ENCODE results near the gene SIX6. TPM values are rescaled to one million over a fixed set of nuclear protein-coding genes. Genes with fewer than 3 reads are reported as not detected.

SIX6 gene
- polyA plus RNA-seq, 4 donors = not detected

GRCh38 chr14:60510254-60510950, 1.5 kb downstream of the SIX6 start:
- WGBS, 3 donors = 5 to 14% (median 12%) methylated on average over 35 of the region's 35 CpGs
- H3K4me3 ChIP-seq (ENCODE audit: low read depth in 1 of 3, low read length in 3 of 3) = no peak overlapping the region
- H3K27me3 ChIP-seq (ENCODE audit: control insufficient read depth in 3 of 3, insufficient read depth in 3 of 3, low read length in 3 of 3) = peaks cover 14 to 97% (median 75%) of the 10 kb centered on the region in 3 donors
- H3K4me1 ChIP-seq (ENCODE audit: control insufficient read depth in 3 of 3, insufficient read depth in 2 of 3, low read depth in 1 of 3, low read length in 2 of 3) = peaks cover 0 to 5% (median 0%) of the 10 kb centered on the region in 3 donors
- FAIRE-seq = no peak
- H3K9me3 ChIP-seq (ENCODE audit: control insufficient read depth in 2 of 2, insufficient read depth in 1 of 2, low read depth in 1 of 2, low read length in 1 of 2) = no peaks in the 10 kb centered on the region
- no peaks in the 10 kb centered on the region for H3K36me3 ChIP-seq (ENCODE audit: control insufficient read depth in 3 of 3, insufficient read depth in 2 of 3, low read depth in 1 of 3, low read length in 3 of 3)
- DNase-seq = no peak
- H3K27ac ChIP-seq (ENCODE audit: low read depth in 1 of 3, low read length in 2 of 3) = no peak overlapping the region

- Histone ChIP-seq H3K9me3 (ENCODE audit: control insufficient read depth in 2 of 2, insufficient read depth in 1 of 2, low read depth in 1 of 2, low read length in 1 of 2) (peaks cover 0 to 2% of the 10 kb centered on the region in 2 donors), H3K4me3 (ENCODE audit: low read depth in 1 of 3, low read length in 3 of 3) (no peak overlapping the region), H3K27me3 (ENCODE audit: control insufficient read depth in 3 of 3, insufficient read depth in 3 of 3, low read length in 3 of 3) (peaks cover 14 to 96% (median 77%) of the 10 kb centered on the region in 3 donors), H3K4me1 (ENCODE audit: control insufficient read depth in 3 of 3, insufficient read depth in 2 of 3, low read depth in 1 of 3, low read length in 2 of 3) (peaks cover 0 to 7% (median 0%) of the 10 kb centered on the region in 3 donors), H3K27ac (ENCODE audit: low read depth in 1 of 3, low read length in 2 of 3) (no peak overlapping the region), H3K36me3 (ENCODE audit: control insufficient read depth in 3 of 3, insufficient read depth in 2 of 3, low read depth in 1 of 3, low read length in 3 of 3) (no peaks in the 10 kb centered on the region)
- 4 to 11% (median 10%) methylated on average over 44 to 49 of the region's 49 CpGs for WGBS, 3 donors
- no peak for DNase-seq
- no peak for FAIRE-seq
Observed at GRCh38 chr14:60510951-60511599, 2.1 kb downstream of the SIX6 start.

- DNase-seq (no peak), FAIRE-seq (no peak)
- H3K4me1 ChIP-seq (ENCODE audit: control insufficient read depth in 3 of 3, insufficient read depth in 2 of 3, low read depth in 1 of 3, low read length in 2 of 3) = peaks cover 0 to 7% (median 0%) of the 10 kb centered on the region in 3 donors
- H3K4me3 ChIP-seq (ENCODE audit: low read depth in 1 of 3, low read length in 3 of 3) = no peak overlapping the region
- H3K9me3 ChIP-seq (ENCODE audit: control insufficient read depth in 2 of 2, insufficient read depth in 1 of 2, low read depth in 1 of 2, low read length in 1 of 2) = peaks cover 0 to 9% of the 10 kb centered on the region in 2 donors
- H3K36me3 ChIP-seq (ENCODE audit: control insufficient read depth in 3 of 3, insufficient read depth in 2 of 3, low read depth in 1 of 3, low read length in 3 of 3) = no peaks in the 10 kb centered on the region
- peaks cover 14 to 96% (median 71%) of the 10 kb centered on the region in 3 donors for H3K27me3 ChIP-seq (ENCODE audit: control insufficient read depth in 3 of 3, insufficient read depth in 3 of 3, low read length in 3 of 3)
- no peak overlapping the region for H3K27ac ChIP-seq (ENCODE audit: low read depth in 1 of 3, low read length in 2 of 3)
- 13 to 14% (median 14%) methylated on average over 2 of the region's 2 CpGs for WGBS, 3 donors
Observed at GRCh38 chr14:60512126-60512525, 3.2 kb downstream of the SIX6 start.

- Histone ChIP-seq H3K36me3 (ENCODE audit: control insufficient read depth in 3 of 3, insufficient read depth in 2 of 3, low read depth in 1 of 3, low read length in 3 of 3) (no peaks in the 10 kb centered on the region), H3K4me3 (ENCODE audit: low read depth in 1 of 3, low read length in 3 of 3) (no peak overlapping the region), H3K4me1 (ENCODE audit: control insufficient read depth in 3 of 3, insufficient read depth in 2 of 3, low read depth in 1 of 3, low read length in 2 of 3) (peaks cover 0 to 7% (median 0%) of the 10 kb centered on the region in 3 donors), H3K9me3 (ENCODE audit: control insufficient read depth in 2 of 2, insufficient read depth in 1 of 2, low read depth in 1 of 2, low read length in 1 of 2) (peaks cover 0 to 10% of the 10 kb centered on the region in 2 donors), H3K27me3 (ENCODE audit: control insufficient read depth in 3 of 3, insufficient read depth in 3 of 3, low read length in 3 of 3) (peaks cover 14 to 93% (median 63%) of the 10 kb centered on the region in 3 donors), H3K27ac (ENCODE audit: low read depth in 1 of 3, low read length in 2 of 3) (no peak overlapping the region)
- 3 to 10% (median 6%) methylated on average over 7 of the region's 7 CpGs for WGBS, 3 donors
- FAIRE-seq = no peak
- no peak for DNase-seq
Observed at GRCh38 chr14:60512973-60513571, 4.1 kb downstream of the SIX6 start.

- H3K27ac ChIP-seq (ENCODE audit: low read depth in 1 of 3, low read length in 2 of 3) = no peak overlapping the region
- no peak for FAIRE-seq
- H3K9me3 ChIP-seq (ENCODE audit: control insufficient read depth in 2 of 2, insufficient read depth in 1 of 2, low read depth in 1 of 2, low read length in 1 of 2) = peaks cover 0 to 10% of the 10 kb centered on the region in 2 donors
- WGBS, 3 donors = 5 to 8% (median 6%) methylated on average over 10 of the region's 10 CpGs
- H3K4me1 ChIP-seq (ENCODE audit: control insufficient read depth in 3 of 3, insufficient read depth in 2 of 3, low read depth in 1 of 3, low read length in 2 of 3) = peaks cover 0 to 7% (median 0%) of the 10 kb centered on the region in 3 donors
- no peaks in the 10 kb centered on the region for H3K36me3 ChIP-seq (ENCODE audit: control insufficient read depth in 3 of 3, insufficient read depth in 2 of 3, low read depth in 1 of 3, low read length in 3 of 3)
- peak overlapping the region in 2 of 3 donors; percentile 16 to 26 for H3K4me3 ChIP-seq (ENCODE audit: low read depth in 1 of 3, low read length in 3 of 3)
- no peak for DNase-seq
- H3K27me3 ChIP-seq (ENCODE audit: control insufficient read depth in 3 of 3, insufficient read depth in 3 of 3, low read length in 3 of 3) = peaks cover 4 to 88% (median 50%) of the 10 kb centered on the region in 3 donors
Observed at GRCh38 chr14:60514378-60514740, 5.4 kb downstream of the SIX6 start.

- peak in 1 of 2 donors; percentile 41 for DNase-seq
- FAIRE-seq = no peak
- peaks cover 3 to 82% (median 46%) of the 10 kb centered on the region in 3 donors for H3K27me3 ChIP-seq (ENCODE audit: control insufficient read depth in 3 of 3, insufficient read depth in 3 of 3, low read length in 3 of 3)
- WGBS, 3 donors = 2 to 5% (median 4%) methylated on average over 50 to 79 of the region's 79 CpGs
- peaks cover 0 to 7% (median 0%) of the 10 kb centered on the region in 3 donors for H3K4me1 ChIP-seq (ENCODE audit: control insufficient read depth in 3 of 3, insufficient read depth in 2 of 3, low read depth in 1 of 3, low read length in 2 of 3)
- H3K9me3 ChIP-seq (ENCODE audit: control insufficient read depth in 2 of 2, insufficient read depth in 1 of 2, low read depth in 1 of 2, low read length in 1 of 2) = peaks cover 0 to 10% of the 10 kb centered on the region in 2 donors
- H3K36me3 ChIP-seq (ENCODE audit: control insufficient read depth in 3 of 3, insufficient read depth in 2 of 3, low read depth in 1 of 3, low read length in 3 of 3) = no peaks in the 10 kb centered on the region
- H3K4me3 ChIP-seq (ENCODE audit: low read depth in 1 of 3, low read length in 3 of 3) = peak overlapping the region in 2 of 3 donors; percentile 16 to 26
- no peak overlapping the region for H3K27ac ChIP-seq (ENCODE audit: low read depth in 1 of 3, low read length in 2 of 3)
Observed at GRCh38 chr14:60514741-60515491, 6.0 kb downstream of the SIX6 start.

- Histone ChIP-seq H3K4me3 (ENCODE audit: low read depth in 1 of 3, low read length in 3 of 3) (peak overlapping the region in 2 of 3 donors; percentile 13 to 16), H3K9me3 (ENCODE audit: control insufficient read depth in 2 of 2, insufficient read depth in 1 of 2, low read depth in 1 of 2, low read length in 1 of 2) (peaks cover 0 to 10% of the 10 kb centered on the region in 2 donors), H3K36me3 (ENCODE audit: control insufficient read depth in 3 of 3, insufficient read depth in 2 of 3, low read depth in 1 of 3, low read length in 3 of 3) (no peaks in the 10 kb centered on the region), H3K27ac (ENCODE audit: low read depth in 1 of 3, low read length in 2 of 3) (no peak overlapping the region), H3K27me3 (ENCODE audit: control insufficient read depth in 3 of 3, insufficient read depth in 3 of 3, low read length in 3 of 3) (peaks cover 3 to 76% (median 40%) of the 10 kb centered on the region in 3 donors), H3K4me1 (ENCODE audit: control insufficient read depth in 3 of 3, insufficient read depth in 2 of 3, low read depth in 1 of 3, low read length in 2 of 3) (peaks cover 0 to 4% (median 0%) of the 10 kb centered on the region in 3 donors)
- 8 to 22% (median 17%) methylated on average over 51 to 66 of the region's 66 CpGs for WGBS, 3 donors
- no peak for FAIRE-seq
- no peak for DNase-seq
Observed at GRCh38 chr14:60515511-60516289, 6.8 kb downstream of the SIX6 start.

All from small intestine (tissue), 7 donors.